COLO668 (cell line): ENCODE data around the gene RPL37A.
"Not testable (repeated sequence)": the region's sequence is repeated elsewhere in the genome, so short reads cannot be mapped to it uniquely, and the experiment has no call there.

Experiments
- DNase-seq: peaks from one replicate; lab custom pipeline; 2025; ENCODE audit not compliant: unreplicated experiment; lab: John Stamatoyannopoulos, UW

The RPL37A gene

GRCh38 chr2:216516730-216517350 lies 18.2 kb downstream of the RPL37A start:
- DNase-seq, result no peak

- DNase-seq, result no peak
Measured at GRCh38 chr2:216517447-216518225, 19.0 kb downstream of the RPL37A start.

- DNase-seq, result not testable (repeated sequence)
Measured at GRCh38 chr2:216518566-216519119, 20.0 kb downstream of the RPL37A start.

- peak; percentile 73 for DNase-seq
Measured at GRCh38 chr2:216519154-216519762, 20.6 kb downstream of the RPL37A start.

GRCh38 chr2:216520112-216520511 lies 21.5 kb downstream of the RPL37A start:
- no peak for DNase-seq

GRCh38 chr2:216522892-216523502 lies 24.4 kb downstream of the RPL37A start:
- no peak for DNase-seq

- no peak for DNase-seq
Measured at GRCh38 chr2:216525972-216526371, 27.3 kb downstream of the RPL37A start.

- no peak for DNase-seq
Measured at GRCh38 chr2:216526939-216527338, 28.3 kb downstream of the RPL37A start.

- no peak for DNase-seq
Measured at GRCh38 chr2:216527600-216527999, 29.0 kb downstream of the RPL37A start.

- DNase-seq, result no peak
Measured at GRCh38 chr2:216532562-216532961, 33.9 kb downstream of the RPL37A start.

GRCh38 chr2:216533609-216534008 lies 35.0 kb downstream of the RPL37A start:
- DNase-seq, result peak; percentile 33

GRCh38 chr2:216534809-216535208 lies 36.2 kb downstream of the RPL37A start:
- DNase-seq, result no peak

- DNase-seq, result no peak
Measured at GRCh38 chr2:216535454-216535995, 36.9 kb downstream of the RPL37A start.

- DNase-seq, result no peak
Measured at GRCh38 chr2:216536734-216537210, 38.1 kb downstream of the RPL37A start.

- DNase-seq, result no peak
Measured at GRCh38 chr2:216537366-216537765, 38.7 kb downstream of the RPL37A start.

- DNase-seq, result no peak
Measured at GRCh38 chr2:216538538-216538937, 39.9 kb downstream of the RPL37A start.

GRCh38 chr2:216539120-216539519 lies 40.5 kb downstream of the RPL37A start:
- no peak for DNase-seq

- DNase-seq, result peak; percentile 83
Measured at GRCh38 chr2:216539791-216540241, 41.2 kb downstream of the RPL37A start.

GRCh38 chr2:216540920-216541319 lies 42.3 kb downstream of the RPL37A start:
- no peak for DNase-seq

- DNase-seq, result no peak
Measured at GRCh38 chr2:216541505-216541904, 42.9 kb downstream of the RPL37A start.

- DNase-seq, result no peak
Measured at GRCh38 chr2:216545359-216545758, 46.7 kb downstream of the RPL37A start.
